HL-60 (cell line): Measurements from ENCODE around the gene RALGAPB.

Experiments used
- CTCF ChIP-seq: IDR thresholded peaks from one replicate; pipeline ENCODE4 v1.5.1; 2011; ENCODE audit warnings: low read length, control low read depth, inconsistent platforms; ENCODE audit not compliant: insufficient read depth
- GABPA ChIP-seq: IDR thresholded peaks from 2 replicates; pipeline ENCODE4 v1.6.1; 2012; ENCODE audit warnings: low read depth
- POLR2AphosphoS5 ChIP-seq: IDR thresholded peaks from 2 replicates; pipeline ENCODE4 v1.6.1; 2012; ENCODE audit warnings: low read depth
- REST ChIP-seq: IDR thresholded peaks from 2 replicates; pipeline ENCODE4 v1.6.1; 2012; ENCODE audit warnings: low read depth; ENCODE audit not compliant: insufficient replicate concordance
- SPI1 ChIP-seq: IDR thresholded peaks from 2 replicates; pipeline ENCODE4 v1.6.1; 2012; ENCODE audit warnings: low read depth, mild to moderate bottlenecking, borderline replicate concordance

- TF ChIP-seq CTCF (no peak), POLR2AphosphoS5 (no peak), REST (no peak), GABPA (no peak), SPI1 (no peak)
These were observed 26.7 kb downstream of the RALGAPB start for GRCh38 chr20:38499366-38499765.
